A673 (cell line): ENCODE data around the gene FADS6. TPM values are rescaled to one million over a fixed set of nuclear protein-coding genes. Genes with fewer than 3 reads are reported as not detected.
"Not testable (repeated sequence)": the region's sequence is repeated elsewhere in the genome, so short reads cannot be mapped to it uniquely, and the experiment has no call there.

Experiments used
- BruUV-seq: library from RNA; stranded (reverse); fragments of 400-500 nt; replicated peaks from 2 replicates; lab custom pipeline; 2021; lab: Mats Ljungman, UMichigan
- CTCF ChIA-PET: fragments of 300-600 bp; sonication (Branson Sonifier 250); formaldehyde crosslinking; loops from one replicate; lab custom pipeline; 2022; ENCODE audit warnings: antibody characterized with exemption; lab: Charles Lee
- POLR2A ChIA-PET: fragments of 300-600 bp; sonication (Branson Sonifier 250); formaldehyde crosslinking; loops from one replicate; lab custom pipeline; 2022; ENCODE audit warnings: antibody characterized with exemption; ENCODE audit not compliant: low non-redundant PET; lab: Charles Lee
- DNase-seq: peaks from one replicate; pipeline ENCODE4 v3.0.0-alpha.2; 2015; ENCODE audit warnings: low spot score
- H3K27ac ChIP-seq: fragments of 200-600 bp; sonication (generic); 2 replicates; pipeline ENCODE4 v1.5.1; 2016; ENCODE audit warnings: mixed run types, low read depth, mild to moderate bottlenecking, mixed read lengths, antibody characterized with exemption, low read length; ENCODE audit not compliant: poor library complexity, severe bottlenecking
- H3K27me3 ChIP-seq: fragments of 200-600 bp; sonication (generic); replicated peaks from 2 replicates; pipeline ENCODE4 v1.6.1; 2017; ENCODE audit warnings: mixed run types, low read depth, mild to moderate bottlenecking, mixed read lengths, antibody characterized with exemption, low read length; ENCODE audit not compliant: insufficient read depth, poor library complexity
- H3K36me3 ChIP-seq: fragments of 200-600 bp; sonication (generic); 2 replicates; pipeline ENCODE4 v1.6.1; 2016; ENCODE audit warnings: mixed run types, mild to moderate bottlenecking, mixed read lengths, antibody characterized with exemption, low read length; ENCODE audit not compliant: insufficient read depth, poor library complexity, severe bottlenecking
- H3K4me1 ChIP-seq: fragments of 200-600 bp; sonication (generic); 2 replicates; pipeline ENCODE4 v1.6.1; 2017; ENCODE audit warnings: mixed run types, mild to moderate bottlenecking, mixed read lengths, antibody characterized with exemption, low read length; ENCODE audit not compliant: insufficient read depth, poor library complexity, severe bottlenecking
- H3K4me3 ChIP-seq: fragments of 200-600 bp; sonication (generic); 2 replicates; pipeline ENCODE4 v1.5.1; 2016; ENCODE audit warnings: low read depth, mixed run types, mild to moderate bottlenecking, mixed read lengths, low read length; ENCODE audit not compliant: poor library complexity, severe bottlenecking
- H3K9me3 ChIP-seq: fragments of 200-600 bp; sonication (generic); 2 replicates; pipeline ENCODE4 v1.6.1; 2016; ENCODE audit warnings: mixed run types, low read depth, mild to moderate bottlenecking, mixed read lengths, antibody characterized with exemption, low read length; ENCODE audit not compliant: poor library complexity, severe bottlenecking
- CTCF ChIP-seq: fragments of 300-800, 200-600 bp; sonication (generic); conservative IDR thresholded peaks from 2 replicates; pipeline ENCODE4 v1.5.1; 2017; ENCODE audit warnings: low read depth, mild to moderate bottlenecking, antibody characterized with exemption, low read length, moderate library complexity, mixed read lengths
- EZH2 ChIP-seq: fragments of 200-600 bp; sonication (generic); IDR thresholded peaks from 2 replicates; pipeline ENCODE4 v1.6.1; 2017; ENCODE audit warnings: borderline replicate concordance, low read depth, mild to moderate bottlenecking, mixed read lengths, antibody characterized with exemption, low read length; ENCODE audit not compliant: poor library complexity, severe bottlenecking
- intact Hi-C: fragments of 100-400 bp; cut with micrococcal nuclease; formaldehyde crosslinking; loops from one replicate; pipeline ENCODE4 v1.10.0; 2022; ENCODE audit not compliant: unreplicated experiment
- total RNA-seq: library from RNA; stranded (reverse); gene quantifications from 2 replicates; pipeline ENCODE4 v1.2.3, GENCODE V29; 2021

The FADS6 gene
- total RNA-seq, 1 experiment from 2014 or later, result not detected

- no peak overlapping the region for H3K4me3 ChIP-seq
- H3K4me1 ChIP-seq, result no peaks in the 10 kb centered on the region
- no peak for TF ChIP-seq CTCF
- TF ChIP-seq EZH2, result no peak
- H3K27ac ChIP-seq, result no peak overlapping the region
- POLR2A ChIA-PET, result no interaction called here
- H3K9me3 ChIP-seq, result no peaks in the 10 kb centered on the region
- CTCF ChIA-PET, result no interaction called here
- intact Hi-C loops, result no loop called here
- DNase-seq, result no peak
- BruUV-seq, result no TSS peak
- H3K27me3 ChIP-seq, result peaks cover 9% of the 10 kb centered on the region
- H3K36me3 ChIP-seq, result no peaks in the 10 kb centered on the region
Observed at GRCh38 chr17:74907012-74907411, 13.6 kb upstream of the FADS6 start.

- H3K27me3 ChIP-seq, result peaks cover 12% of the 10 kb centered on the region
Observed at GRCh38 chr17:74906214-74906793, 12.9 kb upstream of the FADS6 start.

GRCh38 chr17:74904687-74905409 lies 11.4 kb upstream of the FADS6 start:
- H3K27ac ChIP-seq, result no peak overlapping the region
- ChIA-PET CTCF (no interaction called here), POLR2A (no interaction called here)
- no TSS peak for BruUV-seq
- intact Hi-C loops, result no loop called here
- no peaks in the 10 kb centered on the region for H3K9me3 ChIP-seq
- H3K4me3 ChIP-seq, result no peak overlapping the region
- no peaks in the 10 kb centered on the region for H3K36me3 ChIP-seq
- TF ChIP-seq CTCF, result no peak
- no peak for TF ChIP-seq EZH2
- no peaks in the 10 kb centered on the region for H3K4me1 ChIP-seq
- H3K27me3 ChIP-seq, result peaks cover 18% of the 10 kb centered on the region
- DNase-seq, result no peak

More at GRCh38 chr17:74906214-74906793, 12.9 kb upstream of the FADS6 start:
- ChIA-PET POLR2A (interaction anchor here (0.6 to 0.7 kb wide), 2 partner anchors 56 to 134 kb away, joined by 9 to 14 read pairs; no protein-coding TSS in a partner anchor), CTCF (interaction anchor here (0.5 to 0.7 kb wide), 2 partner anchors 51 to 271 kb away, joined by 4 to 10 read pairs; no protein-coding TSS in a partner anchor)
- BruUV-seq, H3K9me3 ChIP-seq, H3K27ac ChIP-seq, DNase-seq, H3K4me1 ChIP-seq, H3K4me3 ChIP-seq, H3K36me3 ChIP-seq, intact Hi-C loops: not testable (repeated sequence)
